Suppressor macrophage (primary cell): Measurements from ENCODE around the gene LILRB2.
A peak's percentile ranks its signal among the peaks of the same experiment; 100 is the strongest.
"Not testable (repeated sequence)": the region's sequence is repeated elsewhere in the genome, so short reads cannot be mapped to it uniquely, and the experiment has no call there.

ENCODE experiments used
- DNase-seq, 4 experiments: peaks; one replicate each; pipeline ENCODE4 v3.0.0-alpha.2; 2020 to 2022
- total RNA-seq, 17 experiments: gene quantifications; one replicate each; lab custom pipeline; 2026; ENCODE audit warnings: mixed read lengths in 6 of 17, inconsistent platforms in 3 of 17; lab: John Stamatoyannopoulos, UW

The LILRB2 gene
- 39.6 to 469 (median 61.7) reads per million in 17 experiments for total RNA-seq

GRCh38 chr19:54281007-54281728, at the start of gene LILRB2:
TSS of gene LILRB2 (minus strand) at chr19:54281110. CDS start at chr19:54280496, 614 bp downstream.
- peak; percentile 59 to 81 (median 74) for DNase-seq

GRCh38 chr19:54329476-54330165, 48.7 kb upstream of the LILRB2 start:
- no peak for DNase-seq

GRCh38 chr19:54328781-54329180, 47.9 kb upstream of the LILRB2 start:
- not testable (repeated sequence) for DNase-seq

- DNase-seq = peak in 2 of 4 experiments; percentile 26 to 28
Measured at GRCh38 chr19:54325631-54326030, 44.7 kb upstream of the LILRB2 start.

- peak; percentile 73 to 87 (median 80) for DNase-seq
Measured at GRCh38 chr19:54325194-54325621, 44.3 kb upstream of the LILRB2 start.

- no peak for DNase-seq
Measured at GRCh38 chr19:54324071-54324470, 43.2 kb upstream of the LILRB2 start.

- DNase-seq = not testable (repeated sequence)
Measured at GRCh38 chr19:54322934-54323333, 42.0 kb upstream of the LILRB2 start.

- not testable (repeated sequence) for DNase-seq
Measured at GRCh38 chr19:54322295-54322694, 41.4 kb upstream of the LILRB2 start.

GRCh38 chr19:54319892-54320670, 39.2 kb upstream of the LILRB2 start:
- peak; percentile 51 to 77 (median 71) for DNase-seq

GRCh38 chr19:54319049-54319448, 38.1 kb upstream of the LILRB2 start:
- peak; percentile 70 to 92 (median 82) for DNase-seq

- DNase-seq = no peak
Measured at GRCh38 chr19:54317965-54318240, 37.0 kb upstream of the LILRB2 start.

GRCh38 chr19:54317108-54317964, 36.4 kb upstream of the LILRB2 start:
- peak; percentile 38 to 75 (median 68) for DNase-seq

- DNase-seq = peak; percentile 72 to 83 (median 80)
Measured at GRCh38 chr19:54316746-54317107, 35.8 kb upstream of the LILRB2 start.

GRCh38 chr19:54315956-54316355, 35.0 kb upstream of the LILRB2 start:
- no peak for DNase-seq

GRCh38 chr19:54312436-54313377, 31.8 kb upstream of the LILRB2 start, which contains the start of gene LILRA5:
TSS of gene LILRA5 (minus strand) at chr19:54313166. CDS start at chr19:54313019, 147 bp downstream.
- peak; percentile 86 to 92 (median 90) for DNase-seq

GRCh38 chr19:54312011-54312410, 31.1 kb upstream of the LILRB2 start:
- no peak for DNase-seq

GRCh38 chr19:54311486-54311885, 30.6 kb upstream of the LILRB2 start:
- no peak for DNase-seq

- no peak for DNase-seq
Measured at GRCh38 chr19:54310543-54310942, 29.6 kb upstream of the LILRB2 start.

GRCh38 chr19:54309811-54310210, 28.9 kb upstream of the LILRB2 start:
- no peak for DNase-seq

- DNase-seq = peak in 3 of 4 experiments; percentile 43 to 61 (median 52)
Measured at GRCh38 chr19:54307389-54308020, 26.6 kb upstream of the LILRB2 start.
